ENCODE results near the gene ITGA7. TPM values are rescaled to one million over a fixed set of nuclear protein-coding genes. Genes with fewer than 3 reads are reported as not detected.

Gene ITGA7
- total RNA-seq, 1 experiment from 2014 or later: 27.4 TPM

DNA sequence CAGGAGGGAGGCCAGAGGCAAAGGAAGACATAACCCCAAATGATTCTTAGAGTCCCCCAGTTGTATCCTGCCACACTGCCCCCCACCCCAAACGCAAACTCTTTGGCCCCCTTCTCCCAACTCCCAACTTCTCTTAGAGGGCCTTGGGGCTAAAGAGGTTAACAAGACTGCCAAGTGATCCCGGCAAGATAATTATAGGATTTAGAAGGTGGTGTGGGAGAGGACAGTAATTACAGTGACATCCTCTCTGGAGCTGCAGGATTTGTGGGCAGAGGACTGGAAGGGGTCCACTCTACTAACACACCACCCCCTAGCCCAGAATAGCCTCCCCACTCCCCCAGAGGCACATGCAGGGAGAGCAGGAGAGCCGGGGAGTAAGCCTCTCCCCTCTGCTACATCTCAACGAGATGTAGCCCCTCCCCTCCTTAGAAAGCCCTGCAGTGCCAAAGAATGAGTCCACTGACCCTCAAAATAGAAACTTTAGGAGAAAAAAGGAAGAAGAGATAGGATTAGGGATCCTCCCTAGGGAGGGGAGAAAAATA lies 29.9 kb upstream of the ITGA7 start:
- H3K4me3 ChIP-seq: no peak overlapping the region; the same call in 1 of the 2 replicates
- no peak for DNase-seq
- H3K36me3 ChIP-seq: no peaks in the 10 kb centered on the region
- H3K9me3 ChIP-seq: no peaks in the 10 kb centered on the region
- H3K27me3 ChIP-seq: no peaks in the 10 kb centered on the region

DNA sequence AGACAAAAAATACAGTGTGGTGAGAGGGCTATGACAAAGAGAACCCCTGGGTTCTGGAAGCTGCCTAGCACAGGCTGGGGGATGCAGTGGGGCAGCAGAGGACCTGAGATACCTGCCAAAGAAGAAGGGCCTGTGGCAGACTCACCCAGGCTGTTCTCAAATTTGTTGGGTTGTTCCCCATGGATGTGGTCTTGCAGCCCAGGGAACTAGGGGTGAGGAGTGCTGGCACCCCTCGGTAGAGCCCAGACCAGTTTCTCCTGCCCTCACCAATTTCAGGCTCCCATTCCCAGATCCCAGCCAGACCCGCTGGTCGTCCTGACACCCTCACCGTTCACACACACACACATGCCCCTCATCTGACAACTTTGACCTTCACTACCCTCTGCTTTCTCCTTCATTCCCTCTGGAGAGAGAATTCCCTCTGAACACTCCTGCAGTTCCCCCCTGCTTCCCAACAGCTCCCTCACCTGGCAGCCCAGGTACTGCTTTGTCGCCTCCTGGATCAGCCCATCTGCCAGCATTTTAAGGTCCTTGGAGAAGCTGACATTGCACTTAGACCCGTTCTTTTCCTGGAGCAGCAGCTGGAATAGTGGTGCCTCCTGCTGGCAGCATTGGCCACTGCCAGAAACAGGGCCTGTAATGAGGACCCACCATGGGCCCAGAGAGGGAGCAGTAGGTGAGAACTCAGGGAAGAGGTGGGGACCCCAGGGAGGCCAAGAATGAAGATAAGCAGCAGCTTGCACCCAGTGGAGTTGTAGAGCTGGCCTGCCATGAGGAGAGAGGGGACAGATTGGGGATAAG lies 29.3 kb upstream of the ITGA7 start:
- no peak overlapping the region for H3K4me3 ChIP-seq
- no peaks in the 10 kb centered on the region for H3K27me3 ChIP-seq
- no peaks in the 10 kb centered on the region for H3K9me3 ChIP-seq
- DNase-seq: peak; percentile 59
- H3K36me3 ChIP-seq: no peaks in the 10 kb centered on the region

GRCh38 chr12:55736076-55736475 lies 28.4 kb upstream of the ITGA7 start:
- Histone ChIP-seq H3K27me3 (no peaks in the 10 kb centered on the region), H3K9me3 (no peaks in the 10 kb centered on the region), H3K36me3 (no peaks in the 10 kb centered on the region), H3K4me3 (no peak overlapping the region)
- no peak for DNase-seq

GRCh38 chr12:55734595-55734994 lies 26.9 kb upstream of the ITGA7 start:
- H3K4me3 ChIP-seq: no peak overlapping the region
- H3K27me3 ChIP-seq: no peaks in the 10 kb centered on the region
- H3K36me3 ChIP-seq: no peaks in the 10 kb centered on the region
- no peaks in the 10 kb centered on the region for H3K9me3 ChIP-seq
- no peak for DNase-seq

GRCh38 chr12:55733858-55734257 lies 26.2 kb upstream of the ITGA7 start:
- Histone ChIP-seq H3K27me3 (no peaks in the 10 kb centered on the region), H3K9me3 (no peaks in the 10 kb centered on the region), H3K36me3 (no peaks in the 10 kb centered on the region), H3K4me3 (no peak overlapping the region)
- DNase-seq: no peak

DNA sequence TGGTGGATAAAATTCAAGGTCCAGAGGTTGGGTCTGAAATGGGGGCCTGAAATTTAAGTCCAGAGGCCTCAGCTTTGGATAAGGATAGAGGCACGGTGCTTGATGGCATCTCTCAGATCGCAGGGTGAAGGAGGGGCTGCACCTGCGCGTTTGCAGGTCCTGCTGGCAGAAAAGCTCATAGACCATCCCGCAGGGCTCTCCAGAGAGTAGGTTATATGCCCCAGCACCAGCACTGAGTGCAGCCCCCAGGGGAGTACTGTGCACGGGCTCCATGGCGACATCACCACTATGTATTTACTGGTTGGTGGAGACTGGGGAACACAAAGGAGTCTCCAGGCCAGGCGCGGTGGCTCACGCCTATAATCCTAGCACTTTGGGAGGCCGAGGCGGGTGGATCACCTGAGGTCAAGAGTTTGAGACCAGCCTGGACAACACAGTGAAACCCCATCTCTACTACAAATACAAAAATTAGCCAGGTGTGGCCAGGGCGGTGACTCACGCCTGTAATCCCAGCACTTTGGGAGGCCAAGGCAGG lies 25.4 kb upstream of the ITGA7 start:
- Histone ChIP-seq H3K4me3 (no peak overlapping the region), H3K27me3 (no peaks in the 10 kb centered on the region), H3K9me3 (no peaks in the 10 kb centered on the region), H3K36me3 (peaks cover under 1% of the 10 kb centered on the region)
- DNase-seq: no peak

DNA sequence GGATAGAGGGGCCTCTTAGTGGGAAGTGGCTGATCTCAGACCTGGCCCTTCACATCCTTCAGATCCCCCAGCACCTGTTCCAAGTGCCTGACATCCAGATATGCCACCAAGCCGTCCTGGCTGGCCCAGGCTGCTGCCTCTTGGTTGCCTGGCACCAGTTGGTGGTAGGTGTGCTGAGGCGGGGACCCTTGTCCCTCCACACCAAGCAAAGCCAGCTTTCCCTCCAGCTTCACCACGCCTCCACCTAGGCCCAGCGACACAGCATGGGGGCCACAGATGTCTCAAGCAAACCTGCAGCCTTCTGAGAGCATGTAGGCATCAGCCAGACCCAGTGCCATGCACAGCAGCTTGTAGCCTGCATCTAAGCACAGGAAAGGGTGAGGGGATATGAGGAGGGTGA lies 24.6 kb upstream of the ITGA7 start:
- Histone ChIP-seq H3K27me3 (no peaks in the 10 kb centered on the region), H3K36me3 (peaks cover 9% of the 10 kb centered on the region), H3K9me3 (no peaks in the 10 kb centered on the region), H3K4me3 (no peak overlapping the region)
- no peak for DNase-seq

- DNase-seq: no peak
- H3K36me3 ChIP-seq: peaks cover 30% of the 10 kb centered on the region
- no peaks in the 10 kb centered on the region for H3K9me3 ChIP-seq
- peak overlapping the region; percentile 85 for H3K4me3 ChIP-seq
- no peaks in the 10 kb centered on the region for H3K27me3 ChIP-seq
These were observed 22.4 kb upstream of the ITGA7 start for GRCh38 chr12:55729819-55730818.

- H3K4me3 ChIP-seq: peak within 1 kb of the TSS; percentile 85
- no peaks in the 10 kb centered on the region for H3K9me3 ChIP-seq
- no peaks in the 10 kb centered on the region for H3K27me3 ChIP-seq
- DNase-seq: peak; percentile 96
- peaks cover 40% of the 10 kb centered on the region for H3K36me3 ChIP-seq
These were observed 21.5 kb upstream of the ITGA7 start, which contains the start of gene CD63 for GRCh38 chr12:55728939-55729818. CD63 (minus strand) TSS chr12:55729009; CDS start chr12:55728341, 668 bp downstream.

DNA sequence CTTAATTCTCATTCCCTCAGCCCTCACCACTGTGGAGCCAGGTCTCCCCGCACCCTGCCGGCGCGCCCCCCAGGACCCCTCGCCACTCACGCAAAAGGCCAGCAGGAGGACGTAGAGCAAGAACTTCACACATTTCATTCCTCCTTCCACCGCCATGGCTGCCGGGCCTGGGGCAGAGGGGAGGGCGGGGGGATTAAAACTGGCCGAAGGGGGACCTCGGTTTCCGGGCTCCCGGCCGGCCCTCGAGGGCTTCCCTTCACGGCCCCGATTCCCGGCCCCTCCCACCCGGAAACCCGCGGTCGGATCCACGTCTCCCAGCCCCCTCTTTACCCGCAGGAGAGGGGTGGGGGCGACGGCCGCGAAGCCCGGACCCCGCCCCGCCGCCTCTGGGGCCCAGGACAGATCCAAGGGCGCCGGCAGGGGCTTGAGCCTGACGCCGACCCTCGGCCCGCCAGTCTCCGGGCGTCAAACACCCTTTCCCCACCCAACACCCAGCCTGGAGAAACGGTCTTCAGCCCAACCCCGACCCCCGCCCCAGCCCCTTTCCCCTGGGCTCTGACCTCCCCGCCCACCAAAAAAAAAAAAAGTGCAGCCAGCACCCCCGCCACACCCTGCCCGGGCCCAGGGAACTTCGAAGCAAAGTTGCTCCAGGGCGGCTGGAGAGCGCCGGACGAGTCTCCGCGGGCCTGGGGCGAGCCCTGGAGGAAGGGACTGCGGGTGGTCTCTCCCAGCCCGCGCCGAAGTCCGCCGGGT lies 20.7 kb upstream of the ITGA7 start:
- Histone ChIP-seq H3K4me3 (peak overlapping the region; percentile 85), H3K9me3 (no peaks in the 10 kb centered on the region), H3K27me3 (no peaks in the 10 kb centered on the region), H3K36me3 (peaks cover 48% of the 10 kb centered on the region)
- peak; percentile 67 for DNase-seq

- no peaks in the 10 kb centered on the region for H3K27me3 ChIP-seq
- peaks cover 53% of the 10 kb centered on the region for H3K36me3 ChIP-seq
- H3K4me3 ChIP-seq: peak overlapping the region; percentile 85
- peak; percentile 71 for DNase-seq
- no peaks in the 10 kb centered on the region for H3K9me3 ChIP-seq
These were observed 20.0 kb upstream of the ITGA7 start for GRCh38 chr12:55727643-55728185.

GRCh38 chr12:55726971-55727370 lies 19.3 kb upstream of the ITGA7 start:
- Histone ChIP-seq H3K9me3 (no peaks in the 10 kb centered on the region), H3K27me3 (no peaks in the 10 kb centered on the region), H3K36me3 (peaks cover 53% of the 10 kb centered on the region), H3K4me3 (peak overlapping the region; percentile 85)
- DNase-seq: no peak

DNA sequence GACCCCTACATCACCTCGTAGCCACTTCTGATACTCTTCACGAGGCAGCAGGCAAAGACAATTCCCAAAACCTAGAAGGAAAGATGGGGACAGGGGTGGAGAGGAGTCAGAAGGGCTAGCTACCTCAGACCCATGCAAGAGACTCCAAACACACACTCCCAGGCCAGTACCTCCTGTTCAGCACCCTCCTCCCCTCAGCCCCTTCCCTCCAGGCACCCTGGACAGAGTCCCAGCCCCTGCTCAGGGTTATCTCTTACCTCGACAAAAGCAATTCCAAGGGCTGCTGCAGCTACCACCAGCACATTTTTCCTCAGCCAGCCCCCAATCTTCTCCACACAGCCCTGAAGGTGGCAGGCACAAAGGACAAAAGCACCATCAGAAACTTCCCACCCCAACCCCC lies 17.9 kb upstream of the ITGA7 start:
- no peak for DNase-seq
- peaks cover 53% of the 10 kb centered on the region for H3K36me3 ChIP-seq
- no peaks in the 10 kb centered on the region for H3K27me3 ChIP-seq
- H3K9me3 ChIP-seq: no peaks in the 10 kb centered on the region
- H3K4me3 ChIP-seq: no peak overlapping the region

DNA sequence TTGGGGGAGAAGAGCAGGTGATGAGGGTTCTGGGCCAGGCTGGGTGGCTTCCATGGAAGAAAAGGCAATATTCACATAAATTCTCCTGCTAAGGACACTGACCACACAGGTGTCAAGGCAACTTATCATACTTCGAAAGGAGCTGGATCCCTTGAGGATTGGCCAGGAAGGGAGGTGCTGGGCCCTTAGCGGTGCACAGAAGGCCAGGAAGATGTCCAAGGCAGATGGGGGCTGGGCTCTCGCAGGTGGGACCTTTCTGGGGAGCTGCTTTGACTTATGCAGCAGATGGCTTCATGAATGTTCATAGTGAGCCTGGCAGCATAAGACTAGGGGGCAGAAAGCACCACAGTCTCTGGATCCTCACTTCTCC lies 17.2 kb upstream of the ITGA7 start:
- H3K4me3 ChIP-seq: no peak overlapping the region
- no peak for DNase-seq
- no peaks in the 10 kb centered on the region for H3K27me3 ChIP-seq
- H3K9me3 ChIP-seq: no peaks in the 10 kb centered on the region
- peaks cover 53% of the 10 kb centered on the region for H3K36me3 ChIP-seq

Measured in MG63 (cell line).